GM10248 (cell line): Measurements from ENCODE around the gene MRPL2.

Experiments used
- CTCF ChIA-PET: fragments of 300-600 bp; sonication (Branson Sonifier 250); formaldehyde crosslinking; extraction: SDS; loops from one replicate; lab custom pipeline; 2021; ENCODE audit warnings: antibody characterized with exemption; lab: Yijun Ruan, JAX
- POLR2A ChIA-PET: fragments of 350-650 bp; sonication (Branson Sonifier 250); formaldehyde crosslinking; extraction: SDS; loops from one replicate; lab custom pipeline; 2020; ENCODE audit warnings: antibody characterized with exemption; lab: Yijun Ruan, JAX
- DNase-seq: peaks from one replicate; pipeline ENCODE4 v3.0.0; 2012; ENCODE audit errors: extremely low spot score
- TF ChIP-seq, protein P1 (sequence below): IDR thresholded peaks from 2 replicates; pipeline ENCODE4 v1.5.1; 2012; ENCODE audit warnings: mild to moderate bottlenecking, low read depth; ENCODE audit errors: extremely low read depth, missing control alignments, control extremely low read depth

The MRPL2 gene

DNA sequence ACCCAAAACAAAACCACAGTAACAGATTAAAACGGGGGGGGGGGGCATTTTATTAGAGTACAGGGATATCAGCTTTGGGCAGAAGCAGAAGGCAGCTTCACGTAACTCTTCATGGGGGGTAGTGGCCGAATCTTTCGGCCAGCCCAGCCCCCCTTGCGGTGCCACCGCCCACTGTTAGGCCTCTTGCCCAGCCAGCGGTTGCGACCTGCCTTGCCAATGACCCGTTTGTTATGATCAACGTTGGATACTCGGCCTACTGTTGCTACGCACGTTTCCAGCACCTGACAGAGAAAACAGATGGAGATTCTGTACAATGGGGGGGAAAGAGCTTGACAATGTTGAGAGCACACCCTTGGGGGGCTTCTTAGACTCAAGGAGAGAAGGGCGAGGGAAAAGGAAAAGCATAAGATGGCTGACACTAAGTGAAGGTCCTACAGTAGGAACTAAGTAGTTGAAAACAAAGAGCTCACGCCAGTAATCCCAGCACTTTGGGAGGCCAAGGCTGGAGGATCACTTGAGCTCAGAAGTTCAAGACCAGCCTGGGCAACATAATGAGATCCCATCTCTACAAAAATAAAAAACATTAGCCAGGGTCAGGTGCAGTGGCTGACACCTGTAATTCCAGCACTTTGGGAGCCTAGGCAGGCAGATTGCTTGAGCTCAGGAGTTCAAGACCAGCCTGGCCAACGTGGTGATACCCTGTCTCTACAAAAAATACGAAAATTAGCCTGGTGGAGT, 4.9 kb downstream of the MRPL2 start:
- ChIA-PET CTCF (interaction anchor here (0.7 to 2.0 kb wide), 5 partner anchors 11 to 118 kb away, joined by 3 to 5 read pairs (median 3); partner anchors contain the start of gene RRP36), POLR2A (interaction anchor here (0.6 to 1.4 kb wide), 2 partner anchors 59 to 124 kb away, joined by 3 to 5 read pairs; no protein-coding TSS in a partner anchor)
- TF ChIP-seq, protein P1, sequence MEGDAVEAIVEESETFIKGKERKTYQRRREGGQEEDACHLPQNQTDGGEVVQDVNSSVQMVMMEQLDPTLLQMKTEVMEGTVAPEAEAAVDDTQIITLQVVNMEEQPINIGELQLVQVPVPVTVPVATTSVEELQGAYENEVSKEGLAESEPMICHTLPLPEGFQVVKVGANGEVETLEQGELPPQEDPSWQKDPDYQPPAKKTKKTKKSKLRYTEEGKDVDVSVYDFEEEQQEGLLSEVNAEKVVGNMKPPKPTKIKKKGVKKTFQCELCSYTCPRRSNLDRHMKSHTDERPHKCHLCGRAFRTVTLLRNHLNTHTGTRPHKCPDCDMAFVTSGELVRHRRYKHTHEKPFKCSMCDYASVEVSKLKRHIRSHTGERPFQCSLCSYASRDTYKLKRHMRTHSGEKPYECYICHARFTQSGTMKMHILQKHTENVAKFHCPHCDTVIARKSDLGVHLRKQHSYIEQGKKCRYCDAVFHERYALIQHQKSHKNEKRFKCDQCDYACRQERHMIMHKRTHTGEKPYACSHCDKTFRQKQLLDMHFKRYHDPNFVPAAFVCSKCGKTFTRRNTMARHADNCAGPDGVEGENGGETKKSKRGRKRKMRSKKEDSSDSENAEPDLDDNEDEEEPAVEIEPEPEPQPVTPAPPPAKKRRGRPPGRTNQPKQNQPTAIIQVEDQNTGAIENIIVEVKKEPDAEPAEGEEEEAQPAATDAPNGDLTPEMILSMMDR = no peak
- no peak for DNase-seq

DNA sequence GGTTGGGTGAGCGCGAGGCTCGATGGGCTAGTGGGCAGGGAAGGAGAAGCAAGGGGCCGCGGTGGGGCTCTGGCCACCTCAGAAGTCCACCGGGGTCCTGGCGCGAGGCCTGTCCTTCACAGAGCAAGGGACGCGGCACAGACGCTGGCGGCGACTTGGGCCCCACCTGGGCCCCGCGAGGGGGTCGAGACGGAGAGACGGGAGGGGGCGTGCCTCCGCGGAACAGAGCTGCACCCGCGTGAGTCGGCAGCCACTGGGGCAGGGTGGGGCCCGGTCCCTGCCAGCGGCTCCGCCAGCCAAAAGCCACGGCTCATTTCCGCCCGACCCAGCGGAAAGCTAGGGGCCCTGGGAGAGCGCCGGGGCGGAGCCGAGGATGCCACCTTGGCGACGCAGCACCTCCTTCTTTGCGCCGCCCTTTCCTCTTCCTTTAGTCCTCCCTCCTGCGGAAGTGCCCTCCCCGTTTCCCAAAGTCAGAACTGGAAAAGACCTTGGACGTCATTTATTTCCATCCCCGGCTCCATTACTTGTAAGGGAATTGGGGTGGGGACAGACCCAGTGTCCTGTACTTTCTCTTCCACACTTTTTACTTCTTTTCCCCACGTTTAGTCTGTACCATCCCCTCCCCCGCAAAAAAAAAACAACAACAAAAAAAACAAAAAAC, 5.6 kb downstream of the MRPL2 start, which contains the start of gene CUL7:
TSS of gene CUL7 (minus strand) at position 307 of the 661 bp plus-strand sequence. CDS start 1,063 bp downstream, outside the sequence.
- peak; percentile 96 for DNase-seq
- TF ChIP-seq, protein P1 = no peak
- CTCF ChIA-PET = interaction anchor here (1.0 to 1.3 kb wide), 3 partner anchors 10 to 43 kb away, joined by 3 read pairs; partner anchors contain the start of gene RRP36
- POLR2A ChIA-PET = interaction anchor here (1.4 kb wide), 1 partner anchor 124 kb away, joined by 3 read pairs; no protein-coding TSS in a partner anchor

DNA sequence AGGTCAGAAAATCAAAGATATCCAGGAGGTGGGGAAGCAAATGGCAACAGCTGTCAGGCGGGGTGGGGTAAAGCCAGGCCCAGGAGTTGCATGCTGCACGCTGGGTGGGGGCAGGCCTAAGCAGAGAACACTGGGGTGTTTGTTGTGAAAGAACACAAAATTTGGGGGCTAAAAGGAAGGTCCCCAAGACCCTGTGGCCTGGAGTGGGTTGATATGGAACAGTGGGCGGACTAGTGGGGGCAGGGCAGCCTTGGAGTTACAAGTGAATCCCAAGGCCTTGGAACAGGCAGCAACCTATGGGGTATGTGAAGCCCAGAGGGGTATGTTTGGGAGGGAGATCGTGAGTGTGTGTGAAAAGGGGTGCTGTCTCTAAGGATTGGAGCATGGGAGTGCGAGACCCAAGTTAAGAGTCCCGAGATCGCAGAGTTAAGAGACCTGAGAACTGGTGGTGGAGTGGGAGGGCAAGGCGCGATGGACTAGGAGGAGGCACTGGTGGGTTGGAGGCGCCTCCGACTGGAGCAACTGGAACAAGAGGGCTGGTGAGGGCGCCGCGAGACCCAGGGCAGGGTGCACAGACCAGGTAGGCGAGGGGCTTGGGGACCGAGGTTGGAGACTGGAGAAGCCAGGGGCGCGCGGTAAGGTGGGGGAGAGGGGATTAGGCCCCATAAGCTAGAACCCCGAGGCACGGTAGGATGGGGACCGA, 6.2 kb downstream of the MRPL2 start:
- POLR2A ChIA-PET = interaction anchor here (1.4 kb wide), 1 partner anchor 123 kb away, joined by 3 read pairs; no protein-coding TSS in a partner anchor
- CTCF ChIA-PET = interaction anchor here (1.0 to 1.3 kb wide), 3 partner anchors 9 to 43 kb away, joined by 3 read pairs; partner anchors contain the start of gene RRP36
- TF ChIP-seq, protein P1 = no peak
- peak; percentile 48 for DNase-seq

DNA sequence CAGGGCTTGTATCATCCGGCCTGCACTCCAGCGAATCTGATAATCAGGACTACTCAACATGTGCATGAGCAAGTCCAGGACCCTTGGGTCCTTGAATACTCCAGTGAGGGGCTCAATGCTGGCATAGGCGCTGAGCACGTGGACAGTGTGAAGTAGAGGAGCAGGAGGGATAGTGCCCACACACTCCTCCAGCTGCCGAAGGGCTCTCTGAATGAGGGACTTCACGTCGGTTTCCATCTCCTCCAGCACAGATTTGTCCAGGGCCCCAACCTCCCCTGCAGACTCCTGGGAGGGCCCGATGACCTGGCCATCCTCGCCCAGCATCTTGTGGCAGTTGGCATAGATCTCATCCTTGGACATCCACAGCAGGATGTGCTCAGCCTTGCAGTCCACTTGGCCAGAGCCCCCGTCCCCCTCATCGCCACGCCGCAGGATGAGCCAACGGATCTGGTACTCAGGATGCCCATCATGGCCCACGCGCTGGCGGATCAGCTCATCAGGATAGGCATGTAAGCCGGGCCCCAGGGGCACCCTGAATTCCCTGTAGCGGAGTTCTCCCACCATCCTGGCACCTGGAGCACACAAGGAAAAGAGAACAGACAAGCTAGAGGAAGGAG, 6.9 kb downstream of the MRPL2 start:
- TF ChIP-seq, protein P1 = no peak
- no peak for DNase-seq
- ChIA-PET POLR2A (no interaction called here), CTCF (no interaction called here)

DNA sequence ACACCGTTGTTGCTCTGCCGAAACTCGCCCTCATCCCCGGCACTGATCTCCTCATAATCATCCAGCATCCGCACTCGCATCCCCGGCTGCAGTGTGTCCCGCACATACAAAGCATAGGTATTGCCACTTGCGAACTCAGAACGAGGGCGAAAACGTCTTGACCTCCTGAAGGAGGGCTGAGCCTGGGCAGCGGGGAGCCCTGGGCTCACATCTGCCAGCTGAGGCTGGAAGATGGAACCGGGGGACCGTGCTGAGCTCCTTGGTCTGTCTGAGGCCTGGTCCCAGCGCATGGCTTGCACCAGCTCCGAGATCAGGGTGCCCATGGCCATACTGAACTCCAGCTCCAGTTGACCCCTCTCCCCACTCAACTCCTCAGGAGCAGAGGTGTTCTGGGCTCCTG, 8.3 kb downstream of the MRPL2 start:
- DNase-seq = no peak
- TF ChIP-seq, protein P1 = no peak
- POLR2A ChIA-PET = interaction anchor here (0.5 kb wide), 1 partner anchor 263 kb away, joined by 4 read pairs; no protein-coding TSS in a partner anchor
- CTCF ChIA-PET = interaction anchor here (1.3 to 1.5 kb wide), 3 partner anchors 29 to 455 kb away, joined by 3 read pairs; partner anchors contain the start of gene RRP36

DNA sequence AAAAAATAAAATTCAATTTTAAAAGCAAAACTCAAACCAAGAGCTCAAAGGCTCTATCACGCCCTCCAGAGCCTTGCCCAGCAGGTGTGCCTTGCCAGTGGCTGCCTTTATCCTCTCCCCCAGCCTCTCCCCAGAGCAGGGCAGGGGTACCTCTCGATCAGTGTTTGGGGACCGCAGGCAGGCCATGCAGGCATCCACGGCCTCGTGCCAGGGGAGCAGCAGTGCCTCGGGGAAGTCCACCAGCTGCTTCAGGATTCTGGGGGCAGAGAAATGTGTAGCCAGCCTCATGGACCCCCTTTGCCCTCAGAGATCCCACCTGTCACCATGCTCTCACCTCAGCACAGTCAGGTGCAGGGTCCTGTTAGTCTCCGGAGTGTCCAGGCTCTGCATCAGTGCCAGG, 11.2 kb downstream of the MRPL2 start:
- POLR2A ChIA-PET = interaction anchor here (1.0 to 1.3 kb wide), 2 partner anchors 11 to 34 kb away, joined by 3 to 5 read pairs; partner anchors contain the start of genes KLC4, KLHDC3 and MRPL2
- no peak for DNase-seq
- TF ChIP-seq, protein P1 = no peak
- CTCF ChIA-PET = interaction anchor here (1.6 kb wide), 1 partner anchor 95 kb away, joined by 7 read pairs; no protein-coding TSS in a partner anchor
